GM18505 (cell line): Measurements from ENCODE around the gene MOB3B.
"Not testable (repeated sequence)": the region's sequence is repeated elsewhere in the genome, so short reads cannot be mapped to it uniquely, and the experiment has no call there.

Experiments used
- ATAC-seq: cut with Tn5 transposase; IDR thresholded peaks from one replicate; pipeline ENCODE4 v1.9.1; 2021; ENCODE audit not compliant: unreplicated experiment
- POLR2A ChIP-seq: IDR thresholded peaks from 4 replicates; pipeline ENCODE4 v1.6.1; 2011; ENCODE audit warnings: borderline replicate concordance; ENCODE audit not compliant: insufficient read depth, insufficient read length; ENCODE audit errors: extremely low read depth

MOB3B gene

DNA sequence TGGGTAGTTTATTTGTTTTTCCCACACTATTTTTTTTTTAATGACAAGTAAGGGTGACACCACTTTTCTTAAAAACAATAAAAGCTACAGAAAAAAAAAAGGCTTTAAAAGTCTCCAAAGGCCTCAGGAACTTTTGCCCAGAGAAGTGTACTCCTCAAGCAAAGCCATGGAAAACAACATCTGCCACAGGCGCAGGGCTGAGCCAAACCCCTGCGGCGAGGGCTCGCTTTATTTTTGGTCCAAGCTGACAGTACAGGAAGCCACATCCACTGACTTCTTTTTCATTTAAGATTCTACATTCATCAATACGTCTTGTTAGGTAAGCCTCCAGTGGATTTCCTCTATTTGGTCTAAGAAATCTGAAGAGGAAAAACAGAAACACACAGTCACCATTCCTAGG, 57.4 kb downstream of the MOB3B start:
- ATAC-seq: no peak
- TF ChIP-seq POLR2A: no peak

DNA sequence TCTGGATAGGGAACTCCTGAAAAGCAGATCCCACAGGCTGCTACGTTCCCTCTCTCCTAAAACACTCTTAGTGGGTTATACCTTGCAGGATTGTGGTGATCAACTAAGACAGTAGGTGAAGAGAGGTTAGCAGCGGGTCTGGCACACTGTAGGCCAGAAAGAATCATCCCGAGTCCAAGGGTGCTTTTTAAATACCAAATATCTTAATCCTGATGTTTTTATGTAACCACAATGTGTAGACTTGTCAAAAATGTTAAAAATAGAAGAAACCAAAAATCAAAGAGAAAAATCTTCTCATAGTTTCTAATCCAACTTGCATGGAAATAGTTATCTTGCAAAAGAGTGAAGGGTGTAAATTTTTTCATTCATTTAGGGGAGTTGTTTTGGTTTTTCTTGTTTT, 57.8 kb downstream of the MOB3B start:
- ATAC-seq: no peak
- no peak for TF ChIP-seq POLR2A

DNA sequence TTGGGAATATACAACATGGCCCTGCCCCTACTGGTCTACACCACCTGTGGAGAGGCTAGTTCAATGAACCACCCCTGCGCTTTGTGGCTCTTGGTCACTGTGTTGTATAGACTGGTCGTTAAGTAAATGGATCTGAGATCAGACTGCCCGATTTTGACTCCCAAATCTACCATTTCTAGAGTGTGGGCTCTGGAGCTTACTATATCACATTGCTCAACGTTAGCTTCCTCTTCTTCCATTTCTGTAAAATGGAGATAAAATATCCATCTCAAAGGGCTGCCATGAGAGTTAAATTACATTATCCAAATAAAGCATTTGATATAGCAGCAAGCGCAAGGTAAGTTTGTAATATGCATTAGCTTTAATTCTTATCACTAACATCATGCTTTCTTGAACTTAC, 58.2 kb downstream of the MOB3B start:
- no peak for TF ChIP-seq POLR2A
- no peak for ATAC-seq

DNA sequence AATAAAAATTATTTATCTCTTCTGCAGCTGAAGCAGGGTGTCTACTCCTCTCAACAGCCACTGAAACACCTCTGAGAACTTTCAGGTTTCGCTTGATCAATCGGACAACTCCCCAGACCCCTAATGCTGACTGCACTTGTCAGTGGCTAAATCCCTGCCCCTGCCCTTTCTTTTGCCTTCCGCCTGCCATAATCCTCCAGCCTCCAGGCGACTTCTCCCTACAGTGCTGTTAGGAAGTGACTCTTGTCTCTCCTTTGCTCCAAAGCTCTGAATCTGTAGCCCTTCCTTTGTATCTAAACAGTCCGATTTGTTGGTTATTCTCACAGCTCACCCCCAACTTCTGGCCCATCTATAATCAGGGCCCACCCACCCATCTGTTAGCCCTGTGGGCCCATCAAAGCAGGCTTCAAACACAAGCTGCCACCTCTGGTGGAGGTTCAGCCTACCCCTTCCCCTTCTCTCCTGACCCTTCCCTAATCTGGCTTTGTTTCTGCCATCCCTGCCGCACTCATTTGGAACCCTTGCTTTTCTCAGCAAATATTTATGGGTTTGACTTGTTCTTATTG, 59.2 kb downstream of the MOB3B start:
- ATAC-seq: no peak
- no peak for TF ChIP-seq POLR2A

DNA sequence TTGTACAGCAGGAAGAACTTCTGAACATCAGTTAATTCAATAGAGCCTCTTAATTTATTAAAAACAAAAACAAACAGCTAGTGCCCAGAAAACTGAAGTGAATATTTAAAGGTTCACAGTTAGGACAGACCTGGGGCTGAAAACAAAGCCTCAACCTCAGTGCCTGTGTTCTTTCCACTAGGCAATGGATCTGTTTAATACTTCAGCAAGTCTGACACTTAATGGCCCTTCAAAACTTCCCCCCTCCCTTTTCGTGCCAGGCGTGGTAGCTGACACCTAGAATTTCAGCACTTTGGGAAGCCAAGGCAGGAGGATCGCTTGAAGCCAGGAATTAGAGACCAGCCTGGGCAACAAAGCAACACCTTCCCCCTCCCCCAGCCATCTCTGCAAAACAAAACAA, 60.1 kb downstream of the MOB3B start:
- no peak for ATAC-seq
- no peak for TF ChIP-seq POLR2A

DNA sequence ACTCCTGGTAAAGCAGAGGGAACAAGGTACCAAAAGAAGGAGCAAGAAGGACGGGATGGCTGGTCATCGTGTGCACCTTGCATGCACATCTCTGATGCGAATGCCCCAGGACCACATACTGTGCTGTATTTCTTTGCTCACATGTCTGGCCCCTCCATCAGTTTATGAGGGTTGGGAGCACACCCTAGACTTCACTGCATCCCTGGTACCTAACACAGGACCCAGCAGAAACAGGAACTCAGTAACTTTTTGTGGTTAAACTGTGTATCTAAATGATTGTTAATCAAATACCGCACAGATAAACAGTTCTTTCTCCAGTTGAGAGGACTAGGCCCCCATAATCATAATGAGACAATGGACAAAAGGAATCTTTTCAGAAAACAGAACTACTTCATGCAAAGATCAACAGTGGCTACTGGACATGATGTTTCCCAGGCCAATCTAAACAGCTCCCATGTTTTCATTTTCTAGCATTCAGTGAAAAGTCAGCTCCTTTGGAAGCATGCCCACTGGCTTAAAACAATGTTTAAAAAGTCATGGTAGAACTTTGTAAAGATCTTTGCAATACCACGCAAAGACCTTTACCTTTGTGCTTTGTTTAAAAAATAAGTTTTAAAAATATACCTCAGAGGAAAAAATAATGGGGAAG, 61.0 kb downstream of the MOB3B start:
- peak; percentile 70 for ATAC-seq
- no peak for TF ChIP-seq POLR2A

DNA sequence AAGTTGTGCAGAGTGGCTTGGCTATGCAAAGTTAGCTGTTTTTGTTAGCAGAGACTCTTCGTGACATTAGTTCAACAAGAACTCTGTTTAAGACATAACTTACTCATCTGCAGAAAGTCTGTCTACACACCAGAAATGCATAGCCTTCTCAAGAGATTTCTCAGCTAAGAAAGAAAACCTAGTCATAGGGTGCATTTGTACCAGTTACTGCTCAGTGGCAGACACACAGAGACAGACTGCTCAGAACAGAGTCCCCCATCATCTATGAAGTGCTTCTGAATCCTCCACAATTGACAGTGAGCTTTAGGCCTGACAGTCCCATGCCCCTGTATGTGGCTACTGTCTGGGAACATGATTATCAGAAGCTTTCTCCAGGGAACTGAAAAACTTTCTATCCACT, 61.6 kb downstream of the MOB3B start:
- ATAC-seq: no peak
- no peak for TF ChIP-seq POLR2A

DNA sequence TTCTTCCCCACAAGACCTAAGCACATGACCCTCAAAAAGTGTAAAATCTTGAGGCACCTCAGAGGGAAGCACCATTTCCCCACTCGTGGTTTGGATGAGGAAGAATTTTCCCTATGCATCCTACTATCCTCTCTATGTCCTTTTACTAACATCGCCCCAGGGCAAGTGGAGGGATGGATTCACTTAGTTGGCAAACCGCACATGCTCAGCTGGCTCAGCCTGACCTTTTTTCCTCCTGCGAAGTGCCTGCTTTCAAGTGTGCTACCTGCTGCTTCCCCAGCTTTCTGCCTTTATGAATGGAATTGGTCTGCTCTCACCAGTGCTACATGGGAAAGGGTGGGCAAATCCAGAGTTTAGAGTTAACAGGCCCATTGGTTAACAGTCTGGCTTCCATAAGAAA, 62.1 kb downstream of the MOB3B start:
- no peak for TF ChIP-seq POLR2A
- no peak for ATAC-seq

DNA sequence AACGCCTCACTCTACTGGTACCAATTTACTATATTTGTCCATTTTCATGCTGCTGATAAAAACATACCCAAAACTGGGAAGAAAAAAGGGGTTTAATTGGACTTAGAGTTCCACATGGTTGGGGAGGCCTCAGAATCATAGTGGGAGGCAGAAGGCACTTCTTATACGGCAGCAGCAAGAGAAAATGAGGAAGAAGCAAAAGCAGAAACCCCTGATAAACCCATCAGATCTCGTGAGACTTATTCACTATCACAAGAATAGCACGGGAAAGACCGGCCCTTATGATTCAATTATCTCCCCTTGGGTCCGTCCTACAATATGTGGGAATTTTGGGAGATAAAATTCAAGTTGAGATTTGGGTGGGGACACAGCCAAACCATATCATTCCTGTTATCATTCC, 63.1 kb downstream of the MOB3B start:
- ATAC-seq: not testable (repeated sequence)

DNA sequence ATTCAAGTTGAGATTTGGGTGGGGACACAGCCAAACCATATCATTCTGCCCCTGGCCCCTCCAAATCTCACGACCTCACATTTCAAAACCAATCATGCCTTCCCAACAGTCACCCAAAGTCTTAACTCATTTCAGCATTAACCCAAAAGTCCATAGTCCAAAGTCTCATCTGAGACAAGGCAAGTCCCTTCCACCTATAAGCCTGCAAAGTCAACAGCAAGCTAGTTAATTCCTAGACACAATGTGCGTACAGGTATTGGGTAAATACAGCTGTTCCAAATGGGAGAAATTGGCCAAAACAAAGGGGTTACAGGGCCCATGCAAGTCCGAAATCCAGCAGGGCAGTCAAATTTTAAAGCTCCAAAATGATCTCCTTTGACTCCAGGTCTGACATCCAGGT, 64.7 kb downstream of the MOB3B start:
- not testable (repeated sequence) for ATAC-seq

DNA sequence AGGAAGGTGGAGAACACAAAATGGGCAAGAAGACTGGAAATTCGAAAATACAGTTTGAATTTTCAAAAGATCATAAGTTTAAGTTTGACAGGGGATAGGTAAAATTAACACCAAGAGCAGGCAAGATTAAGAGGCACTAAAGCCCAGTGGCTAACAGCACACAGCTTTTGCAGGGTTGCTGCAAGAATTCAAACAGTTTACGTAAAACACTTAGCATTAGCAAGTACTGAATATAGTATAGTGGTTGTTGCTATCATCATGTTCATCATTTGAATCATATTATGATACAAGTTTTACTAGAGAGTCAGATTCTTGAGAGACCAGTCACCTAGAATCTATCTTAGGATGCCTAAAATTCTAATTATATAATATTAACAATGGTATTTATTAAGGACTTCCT, 66.8 kb downstream of the MOB3B start:
- no peak for TF ChIP-seq POLR2A
- no peak for ATAC-seq

DNA sequence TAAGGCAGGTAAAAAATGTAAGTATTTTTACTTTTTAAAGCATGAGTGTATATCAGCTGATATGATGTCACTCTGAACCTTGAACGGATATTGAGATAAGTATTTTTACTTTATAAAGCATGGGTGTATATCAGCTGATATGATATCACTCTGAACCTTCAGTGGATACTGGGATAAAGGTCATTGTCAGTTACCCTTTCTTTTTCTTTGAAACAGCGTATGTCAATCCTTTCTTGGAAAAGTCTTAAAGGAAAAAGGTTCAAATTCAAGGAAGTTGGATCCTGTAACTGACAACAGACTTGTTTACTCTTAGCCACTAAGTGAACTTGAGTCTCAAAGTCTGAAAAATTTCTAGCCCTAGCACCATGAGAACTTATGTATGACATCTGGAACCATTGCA, 67.2 kb downstream of the MOB3B start:
- ATAC-seq: no peak
- no peak for TF ChIP-seq POLR2A

DNA sequence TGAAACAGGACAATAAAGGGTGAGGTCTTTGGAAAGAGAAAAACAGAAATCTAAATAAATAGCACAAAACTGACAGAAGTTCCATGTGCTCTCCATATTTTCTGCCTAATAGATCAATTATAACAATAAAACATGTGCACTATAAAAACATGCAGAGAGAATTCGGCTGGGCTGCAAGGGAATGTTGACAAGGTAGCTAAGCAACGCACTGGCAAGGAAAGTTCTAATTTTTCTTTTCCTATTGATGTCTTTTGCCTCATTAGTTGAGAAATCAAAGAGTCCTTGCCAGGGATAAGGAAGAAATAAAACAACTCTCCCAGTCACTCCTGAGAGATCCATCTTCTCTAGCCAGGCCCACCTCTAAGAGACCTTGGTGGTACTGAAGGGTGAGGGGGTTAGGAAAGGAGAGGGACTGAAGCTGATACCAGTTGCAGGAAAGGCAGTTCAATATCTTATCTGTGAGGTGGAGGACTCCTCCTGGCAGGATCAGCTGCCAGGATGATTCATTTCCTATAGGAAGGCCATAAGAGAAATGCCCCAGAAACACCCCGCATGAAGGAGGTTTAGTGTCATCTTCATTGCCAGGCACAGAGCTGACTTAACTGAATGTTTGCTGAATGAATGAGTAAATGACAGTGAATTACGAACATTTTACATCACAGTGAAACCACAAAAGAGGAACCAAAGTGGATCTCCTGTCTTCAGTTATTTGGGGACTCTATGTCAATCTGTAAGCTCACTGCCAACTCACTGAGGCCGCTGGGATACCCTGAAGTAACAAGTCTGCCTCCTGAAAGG, 69.2 kb downstream of the MOB3B start:
- ATAC-seq: peak; percentile 98
- TF ChIP-seq POLR2A: no peak

DNA sequence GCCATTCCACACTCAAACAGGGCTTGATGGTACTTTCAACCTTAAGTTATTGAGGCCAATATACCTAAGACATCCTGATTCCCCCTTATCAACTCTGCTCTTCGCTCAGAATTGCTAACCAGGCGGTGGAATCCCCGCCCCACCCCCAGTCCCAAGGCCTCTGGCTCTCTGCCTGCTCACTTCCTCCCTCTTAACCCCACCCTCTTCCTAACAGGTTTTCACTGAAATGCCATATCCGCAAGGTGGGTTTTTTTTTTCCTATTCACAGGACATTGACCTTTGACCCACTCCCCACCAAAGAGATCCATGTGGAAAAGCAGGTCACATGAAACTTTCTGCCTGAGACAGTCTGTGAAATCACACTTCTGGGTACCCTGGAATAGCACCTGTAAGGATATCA, 72.2 kb downstream of the MOB3B start:
- no peak for ATAC-seq
- TF ChIP-seq POLR2A: no peak
